Measurements from ENCODE around the gene PDE4D. TPM values are rescaled to one million over a fixed set of nuclear protein-coding genes. Genes with fewer than 3 reads are reported as not detected.

PDE4D gene
- total and polyA plus RNA-seq, 2 experiments from 2014 or later: 21.9 to 54.2 TPM

- Histone ChIP-seq H3K36me3 (no peaks in the 10 kb centered on the region), H3K4me1 (ENCODE audit: low read depth) (peaks cover 3% of the 10 kb centered on the region), H3K4me3 (no peak overlapping the region), H3K27me3 (no peaks in the 10 kb centered on the region), H3K9me3 (ENCODE audit: low read depth) (no peaks in the 10 kb centered on the region), H3K27ac (no peak overlapping the region)
- TF ChIP-seq CTCF (IDR thresholded peaks at IDR 0.05; ENCODE audit: low read depth, low read length): no peak
- DNase-seq (ENCODE audit: low read depth in 1 of 2, low spot score in 1 of 2): no peak
Observed at GRCh38 chr5:59491945-59492344, 401.6 kb downstream of the PDE4D start.

GRCh38 chr5:59489551-59489950, 404.0 kb downstream of the PDE4D start:
- peaks cover 4% of the 10 kb centered on the region for H3K4me1 ChIP-seq (ENCODE audit: low read depth)
- H3K27me3 ChIP-seq: no peaks in the 10 kb centered on the region
- H3K9me3 ChIP-seq (ENCODE audit: low read depth): no peaks in the 10 kb centered on the region
- no peak overlapping the region for H3K4me3 ChIP-seq
- DNase-seq (ENCODE audit: low read depth in 1 of 2, low spot score in 1 of 2): peak in 1 of 2 donors; percentile 41
- H3K36me3 ChIP-seq: no peaks in the 10 kb centered on the region
- TF ChIP-seq CTCF (IDR thresholded peaks at IDR 0.05; ENCODE audit: low read depth, low read length): no peak
- no peak overlapping the region for H3K27ac ChIP-seq

- Histone ChIP-seq H3K27me3 (no peaks in the 10 kb centered on the region), H3K4me3 (no peak overlapping the region), H3K9me3 (ENCODE audit: low read depth) (no peaks in the 10 kb centered on the region), H3K36me3 (no peaks in the 10 kb centered on the region), H3K4me1 (ENCODE audit: low read depth) (peaks cover 9% of the 10 kb centered on the region), H3K27ac (no peak overlapping the region)
- no peak for TF ChIP-seq CTCF (IDR thresholded peaks at IDR 0.05; ENCODE audit: low read depth, low read length)
- DNase-seq (ENCODE audit: low read depth in 1 of 2, low spot score in 1 of 2): peak in 1 of 2 donors; percentile 26
Observed at GRCh38 chr5:59487772-59488729, 405.5 kb downstream of the PDE4D start.

GRCh38 chr5:59487068-59487686, 406.3 kb downstream of the PDE4D start:
- no peak for DNase-seq (ENCODE audit: low read depth in 1 of 2, low spot score in 1 of 2)
- no peak overlapping the region for H3K4me3 ChIP-seq
- H3K27me3 ChIP-seq: no peaks in the 10 kb centered on the region
- H3K36me3 ChIP-seq: no peaks in the 10 kb centered on the region
- peaks cover 9% of the 10 kb centered on the region for H3K4me1 ChIP-seq (ENCODE audit: low read depth)
- H3K9me3 ChIP-seq (ENCODE audit: low read depth): no peaks in the 10 kb centered on the region
- TF ChIP-seq CTCF (IDR thresholded peaks at IDR 0.05; ENCODE audit: low read depth, low read length): no peak
- no peak overlapping the region for H3K27ac ChIP-seq

GRCh38 chr5:59486508-59486907, 407.0 kb downstream of the PDE4D start:
- Histone ChIP-seq H3K27me3 (no peaks in the 10 kb centered on the region), H3K4me1 (ENCODE audit: low read depth) (peaks cover 9% of the 10 kb centered on the region), H3K27ac (no peak overlapping the region), H3K9me3 (ENCODE audit: low read depth) (no peaks in the 10 kb centered on the region), H3K4me3 (no peak overlapping the region), H3K36me3 (no peaks in the 10 kb centered on the region)
- no peak for DNase-seq (ENCODE audit: low read depth in 1 of 2, low spot score in 1 of 2)
- no peak for TF ChIP-seq CTCF (IDR thresholded peaks at IDR 0.05; ENCODE audit: low read depth, low read length)

Measured in cardiac muscle cell (in vitro differentiated cells and primary cell).